SK-N-MC (cell line): ENCODE data around the gene ZNF831.

Experiments
- DNase-seq: peaks from one replicate; pipeline ENCODE4 v3.0.0-alpha.2; 2011; ENCODE audit warnings: low read depth, low spot score
- H3K27ac ChIP-seq: fragments of 200-600 bp; sonication (generic); 2 replicates; pipeline ENCODE4 v1.5.1; 2016; ENCODE audit warnings: mixed run types
- H3K36me3 ChIP-seq: fragments of 200-600 bp; sonication (generic); 2 replicates; pipeline ENCODE4 v1.6.1; 2017; ENCODE audit warnings: antibody characterized with exemption, low read length, mixed read lengths; ENCODE audit not compliant: insufficient read depth
- H3K4me3 ChIP-seq: fragments of 200-600 bp; sonication (generic); 2 replicates; pipeline ENCODE4 v1.5.1; 2016
- H3K9ac ChIP-seq: fragments of 200-600 bp; sonication (generic); 2 replicates; pipeline ENCODE4 v1.8.0; 2017; ENCODE audit warnings: mixed run types, mixed read lengths; ENCODE audit not compliant: insufficient read length
- H3K9me3 ChIP-seq: fragments of 200-600 bp; sonication (generic); 2 replicates; pipeline ENCODE4 v1.6.1; 2017; ENCODE audit warnings: low read depth, mild to moderate bottlenecking, antibody characterized with exemption, low read length, moderate library complexity, mixed read lengths
- EZH2 ChIP-seq: fragments of 200-600 bp; sonication (generic); IDR thresholded peaks from one replicate; pipeline ENCODE4 v1.6.1; 2017; ENCODE audit warnings: antibody characterized with exemption
- FOXP2 ChIP-seq: optimal IDR thresholded peaks from 2 replicates; pipeline ENCODE3; 2011; ENCODE audit warnings: mild to moderate bottlenecking, moderate library complexity; ENCODE audit not compliant: insufficient read depth; ENCODE audit errors: extremely low read length, control extremely low read depth
- POLR2AphosphoS5 ChIP-seq: IDR thresholded peaks from 2 replicates; pipeline ENCODE4 v1.6.1; 2012; ENCODE audit warnings: mild to moderate bottlenecking, low read depth, low read length, borderline replicate concordance

Gene ZNF831

DNA sequence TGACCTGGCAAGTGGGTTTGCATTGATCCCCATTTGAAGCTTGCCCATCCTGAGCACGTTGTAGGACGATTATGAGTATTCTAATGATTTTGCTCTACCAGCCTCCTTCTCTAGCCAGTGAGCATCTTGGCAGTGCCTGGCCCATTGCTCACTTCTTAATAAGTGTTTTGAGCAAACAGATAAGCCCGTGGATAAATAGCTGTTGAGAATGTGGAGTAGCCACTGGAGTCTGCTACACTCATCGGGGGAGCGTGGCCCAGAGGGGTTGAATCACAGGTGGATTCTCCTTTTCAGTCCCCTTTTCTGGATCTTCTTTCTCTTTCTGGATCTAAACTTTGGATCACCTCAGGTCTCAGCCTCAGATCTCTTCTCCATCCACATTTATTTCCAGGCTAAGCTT lies 120.8 kb downstream of the ZNF831 start:
- Histone ChIP-seq H3K36me3 (no peaks in the 10 kb centered on the region), H3K9me3 (no peaks in the 10 kb centered on the region), H3K9ac (no peak overlapping the region), H3K4me3 (no peak overlapping the region), H3K27ac (no peak overlapping the region)
- TF ChIP-seq FOXP2 (no peak), EZH2 (no peak), POLR2AphosphoS5 (no peak)
- DNase-seq, result no peak

DNA sequence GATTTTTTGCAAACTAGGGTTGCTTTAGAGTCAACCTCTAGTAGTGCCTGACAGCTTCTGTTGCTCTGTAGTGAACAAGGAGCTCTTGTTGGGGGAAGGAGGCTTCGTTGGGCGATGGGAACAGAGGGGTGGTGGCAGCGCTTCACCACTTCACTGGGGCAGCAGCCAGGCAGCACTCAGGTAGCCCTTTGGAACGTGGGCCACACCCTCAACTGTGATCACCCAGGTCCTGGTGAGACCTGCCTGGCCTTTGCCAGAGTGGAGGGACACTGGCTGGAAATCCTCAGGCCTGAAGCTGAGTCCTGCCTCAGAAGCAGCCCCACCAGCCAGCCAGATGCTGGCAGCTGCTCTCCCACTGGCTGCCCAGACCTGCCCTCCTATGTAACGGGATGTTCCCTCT lies 126.4 kb downstream of the ZNF831 start:
- H3K4me3 ChIP-seq, result no peak overlapping the region
- no peak for DNase-seq
- no peak overlapping the region for H3K27ac ChIP-seq
- no peaks in the 10 kb centered on the region for H3K9me3 ChIP-seq
- H3K9ac ChIP-seq, result no peak overlapping the region
- no peaks in the 10 kb centered on the region for H3K36me3 ChIP-seq
- TF ChIP-seq EZH2 (no peak), FOXP2 (no peak), POLR2AphosphoS5 (no peak)

DNA sequence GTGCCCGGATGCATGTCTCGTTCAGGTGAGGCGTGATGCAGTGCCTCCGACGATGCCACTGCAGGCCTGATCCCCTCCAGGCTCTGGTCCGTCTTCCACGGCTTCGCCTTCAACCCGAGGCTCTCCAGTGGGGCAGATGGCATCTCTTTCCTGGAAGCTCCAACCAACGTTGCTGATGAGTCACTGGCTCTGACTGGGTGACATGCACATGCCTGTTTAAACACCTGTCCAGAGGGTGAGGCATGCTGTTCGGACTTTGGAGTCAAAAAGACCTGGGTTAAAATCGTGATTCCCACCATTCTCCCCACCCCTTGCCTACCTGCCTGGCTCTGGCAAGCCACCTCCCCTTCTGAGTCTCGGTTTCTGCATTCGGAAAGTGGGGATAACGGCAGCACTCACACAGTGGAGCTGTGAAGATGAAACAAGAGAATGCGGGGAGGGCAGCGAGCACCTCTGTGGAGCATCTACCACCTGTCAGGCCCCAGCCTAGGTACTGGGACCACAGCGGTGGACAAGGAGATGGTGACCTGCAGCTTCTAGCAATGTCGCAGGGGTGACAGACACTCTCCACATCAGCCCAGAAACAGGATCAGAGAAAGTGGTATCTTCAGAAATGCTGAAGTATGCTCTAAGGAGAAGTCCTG lies 128.2 kb downstream of the ZNF831 start:
- H3K27ac ChIP-seq, result no peak overlapping the region
- DNase-seq, result no peak
- TF ChIP-seq FOXP2, result no peak
- TF ChIP-seq POLR2AphosphoS5, result no peak
- no peak for TF ChIP-seq EZH2

DNA sequence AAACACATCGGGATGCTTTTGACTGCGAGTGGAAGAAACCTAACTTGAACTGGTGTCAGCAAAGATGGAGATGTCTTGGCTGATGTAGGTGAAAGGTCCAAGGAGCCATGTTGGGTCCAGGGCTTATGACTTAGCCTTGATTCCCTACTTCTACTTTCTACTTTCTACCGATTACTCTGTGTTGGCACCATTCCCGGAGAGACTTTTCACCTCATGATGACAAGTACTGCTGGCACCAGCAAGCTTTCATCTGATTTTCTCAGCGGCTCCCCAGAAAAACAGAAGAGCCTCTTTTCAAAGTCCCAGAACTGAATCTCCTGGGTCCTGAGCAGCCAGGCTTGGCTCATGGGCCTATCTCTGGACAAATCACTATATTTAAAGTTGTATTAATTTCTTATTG lies 131.9 kb downstream of the ZNF831 start:
- H3K9me3 ChIP-seq, result no peaks in the 10 kb centered on the region
- H3K9ac ChIP-seq, result no peak overlapping the region
- DNase-seq, result no peak
- no peak for TF ChIP-seq POLR2AphosphoS5
- TF ChIP-seq EZH2, result no peak
- TF ChIP-seq FOXP2, result no peak
- no peak overlapping the region for H3K27ac ChIP-seq
- H3K36me3 ChIP-seq, result no peaks in the 10 kb centered on the region
- H3K4me3 ChIP-seq, result no peak overlapping the region

More for the DNA sequence above, 128.2 kb downstream of the ZNF831 start:
- H3K9ac ChIP-seq, result no peak overlapping the region
- H3K4me3 ChIP-seq, result no peak overlapping the region
- no peaks in the 10 kb centered on the region for H3K9me3 ChIP-seq
- no peaks in the 10 kb centered on the region for H3K36me3 ChIP-seq

DNA sequence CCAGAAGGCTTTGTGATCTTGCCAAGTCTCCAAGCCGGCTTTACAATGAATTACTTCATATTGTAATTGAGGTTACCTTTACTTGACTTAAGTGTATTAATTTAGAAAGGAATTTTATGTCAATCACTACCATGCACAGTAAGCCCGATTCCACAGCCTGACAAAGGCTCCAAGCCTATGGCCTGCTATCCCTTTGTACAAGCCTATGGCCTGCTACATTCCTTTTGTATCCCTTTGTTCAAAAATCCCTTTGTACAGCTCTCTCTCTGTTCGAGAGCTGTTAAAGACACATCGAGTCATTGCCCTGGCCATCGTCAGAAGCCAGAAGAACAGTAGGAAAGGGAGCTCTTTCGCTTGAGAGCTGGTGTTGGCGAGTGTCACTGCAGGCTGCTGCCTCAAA lies 134.1 kb downstream of the ZNF831 start:
- no peaks in the 10 kb centered on the region for H3K36me3 ChIP-seq
- TF ChIP-seq POLR2AphosphoS5, result no peak
- no peak overlapping the region for H3K4me3 ChIP-seq
- H3K9me3 ChIP-seq, result no peaks in the 10 kb centered on the region
- no peak overlapping the region for H3K27ac ChIP-seq
- H3K9ac ChIP-seq, result no peak overlapping the region
- no peak for DNase-seq

DNA sequence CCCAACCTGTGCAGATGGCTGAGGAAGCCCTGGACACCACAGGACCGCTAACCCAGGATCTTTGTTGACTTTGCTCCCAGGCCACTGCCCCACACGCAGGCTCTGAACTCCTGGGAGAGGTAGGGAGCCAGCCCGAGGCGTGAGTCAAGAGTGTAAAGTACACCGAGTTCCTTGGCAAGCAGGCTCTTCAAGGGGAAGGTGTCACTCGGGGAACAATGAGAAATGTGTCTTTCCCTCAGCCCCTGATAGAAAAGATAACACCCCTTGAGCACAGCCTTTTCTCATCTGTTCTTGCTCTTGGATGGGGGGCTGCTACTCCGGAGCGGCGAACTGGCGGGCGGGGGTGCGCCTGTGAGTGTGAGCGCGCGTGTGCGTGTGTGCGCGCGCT lies 136.3 kb downstream of the ZNF831 start:
- no peak for DNase-seq
- Histone ChIP-seq H3K27ac (no peak overlapping the region), H3K9ac (no peak overlapping the region), H3K9me3 (no peaks in the 10 kb centered on the region), H3K36me3 (no peaks in the 10 kb centered on the region), H3K4me3 (no peak overlapping the region)
- TF ChIP-seq POLR2AphosphoS5, result no peak
- TF ChIP-seq EZH2, result no peak
- no peak for TF ChIP-seq FOXP2

DNA sequence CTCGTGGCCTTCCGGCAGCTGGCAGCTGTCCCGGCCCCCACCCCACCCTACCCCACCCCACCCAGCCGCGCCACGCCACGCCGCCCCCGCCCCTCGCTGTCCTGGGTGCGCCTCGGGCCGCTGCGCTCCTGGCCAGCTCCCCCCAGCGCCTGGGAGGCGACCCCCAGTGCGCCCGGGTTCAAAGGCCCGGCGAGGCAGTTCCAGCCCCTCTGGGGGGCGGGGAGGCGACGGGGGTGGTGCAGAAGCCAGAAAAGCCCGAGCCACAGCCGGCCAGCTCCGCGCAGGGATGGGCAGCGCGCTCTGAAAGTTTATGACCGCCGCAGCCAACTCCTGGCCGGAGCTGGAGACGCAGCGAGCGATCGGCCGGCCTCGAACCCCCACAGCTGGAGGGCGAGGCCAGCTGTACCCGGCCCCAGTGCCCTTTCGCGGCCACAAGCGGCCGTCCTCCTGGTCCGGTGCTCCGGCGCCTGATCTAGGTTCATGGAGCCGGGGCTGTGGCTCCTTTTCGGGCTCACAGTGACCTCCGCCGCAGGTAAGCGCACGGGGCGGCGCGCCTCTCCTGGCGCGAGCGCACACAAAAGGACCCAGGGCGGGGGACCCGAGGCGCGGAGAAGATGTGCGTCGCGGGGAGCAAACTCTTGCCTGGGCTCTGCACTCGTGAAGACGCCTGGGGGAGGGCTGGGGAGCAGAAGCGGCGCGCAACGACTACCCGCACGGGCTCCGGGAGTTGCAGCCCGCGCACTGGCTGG lies 136.9 kb downstream of the ZNF831 start, which contains the start of gene EDN3:
Gene EDN3, plus strand, starts transcription at position 279 of the 749 bp plus-strand sequence. Its CDS starts 202 bp downstream, at position 481.
- Histone ChIP-seq H3K36me3 (no peaks in the 10 kb centered on the region), H3K9me3 (no peaks in the 10 kb centered on the region), H3K9ac (no peak within 1 kb of the TSS), H3K4me3 (no peak within 1 kb of the TSS), H3K27ac (no peak within 1 kb of the TSS)
- TF ChIP-seq FOXP2 (no peak), POLR2AphosphoS5 (no peak), EZH2 (no peak)
- no peak for DNase-seq

DNA sequence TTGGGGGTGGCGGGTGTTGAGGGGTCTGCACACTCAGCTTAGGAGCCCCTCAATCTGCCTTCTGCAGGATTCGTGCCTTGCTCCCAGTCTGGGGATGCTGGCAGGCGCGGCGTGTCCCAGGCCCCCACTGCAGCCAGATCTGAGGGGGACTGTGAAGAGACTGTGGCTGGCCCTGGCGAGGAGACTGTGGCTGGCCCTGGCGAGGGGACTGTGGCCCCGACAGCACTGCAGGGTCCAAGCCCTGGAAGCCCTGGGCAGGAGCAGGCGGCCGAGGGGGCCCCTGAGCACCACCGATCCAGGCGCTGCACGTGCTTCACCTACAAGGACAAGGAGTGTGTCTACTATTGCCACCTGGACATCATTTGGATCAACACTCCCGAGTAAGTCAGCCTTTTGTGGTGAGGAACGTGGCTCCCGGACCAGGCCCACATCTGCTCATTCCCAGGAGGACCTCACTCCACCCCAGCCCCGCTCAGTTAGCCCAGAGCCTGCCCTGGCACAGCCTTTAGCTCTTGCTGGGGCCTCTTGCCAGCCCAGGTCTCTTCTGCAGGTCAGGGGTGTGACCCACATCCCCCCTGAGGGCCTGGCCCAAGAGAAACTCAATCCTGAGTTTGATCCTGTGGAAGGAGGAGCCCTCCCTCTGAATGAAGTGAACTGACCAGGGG lies 137.9 kb downstream of the ZNF831 start:
- H3K36me3 ChIP-seq, result no peaks in the 10 kb centered on the region
- H3K9me3 ChIP-seq, result no peaks in the 10 kb centered on the region
- no peak overlapping the region for H3K27ac ChIP-seq
- TF ChIP-seq FOXP2, result no peak
- no peak for TF ChIP-seq EZH2
- TF ChIP-seq POLR2AphosphoS5, result no peak
- no peak for DNase-seq
- no peak overlapping the region for H3K9ac ChIP-seq
- H3K4me3 ChIP-seq, result no peak overlapping the region
